GM12878 (cell line): Measurements from ENCODE around the gene IRF2BP1. TPM values are rescaled to one million over a fixed set of nuclear protein-coding genes. Genes with fewer than 3 reads are reported as not detected.

Experiments used
- ATAC-seq: fragments of 200-7000 bp; cut with Tn5 transposase; 3 replicates; pipeline ENCODE4 v1.9.1; 2020; ENCODE audit warnings: mild to moderate bottlenecking, moderate library complexity
- BruUV-seq: library from RNA; stranded (reverse); fragments of 400-500 nt; replicated peaks from 2 replicates; lab custom pipeline; 2021; lab: Mats Ljungman, UMichigan
- CTCF ChIA-PET: fragments of 300-600 bp; sonication (Branson Sonifier 250); formaldehyde crosslinking; extraction: SDS; loops from one replicate; lab custom pipeline; 2021; ENCODE audit warnings: inconsistent platforms; lab: Yijun Ruan, JAX
- POLR2A ChIA-PET: fragments of 350-600 bp; formaldehyde crosslinking; extraction: SDS; loops from one replicate; lab custom pipeline; 2021; ENCODE audit warnings: inconsistent platforms; lab: Charles Lee
- RAD21 ChIA-PET: fragments of 300-600 bp; sonication (Branson Sonifier 250); formaldehyde crosslinking; loops from one replicate; lab custom pipeline; 2023; ENCODE audit warnings: antibody characterized with exemption; ENCODE audit not compliant: unreplicated experiment; lab: Charles Lee
- SMC1A ChIA-PET: fragments of 300-600 bp; sonication (Branson Sonifier 250); formaldehyde crosslinking; loops from one replicate; lab custom pipeline; 2023; ENCODE audit not compliant: unreplicated experiment, uncharacterized antibody; lab: Charles Lee
- DNase-seq: peaks from one replicate; pipeline ENCODE4 v3.0.0-alpha.2; 2011; ENCODE audit warnings: low read depth, low spot score
- FAIRE-seq: peaks from 3 replicates; lab custom pipeline; 2011; peaks lifted over from hg19 to GRCh38; lab: Jason Lieb, UNC
- H2AFZ ChIP-seq: 2 replicates; pipeline ENCODE4 v1.6.0; 2011; ENCODE audit warnings: low read depth, low read length, control low read depth; ENCODE audit not compliant: control insufficient read depth
- H3K27ac ChIP-seq: 2 replicates; pipeline ENCODE4 v1.5.1; 2011; ENCODE audit warnings: control low read depth; ENCODE audit not compliant: control insufficient read depth, insufficient read depth
- H3K27me3 ChIP-seq, 2 experiments: replicated peaks in 1 of 2; 2 replicates each; pipeline versions ENCODE4 v1.6.0 to v1.6.1; 2011; ENCODE audit warnings: low read length in 1 of 2; ENCODE audit not compliant: control insufficient read depth in 2 of 2, insufficient read depth in 2 of 2
- H3K36me3 ChIP-seq, 2 experiments: 2 replicates each; pipeline ENCODE4 v1.5.1; 2011; ENCODE audit warnings: low read length in 1 of 2; ENCODE audit not compliant: control insufficient read depth in 2 of 2, insufficient read depth in 2 of 2
- H3K4me1 ChIP-seq: 2 replicates; pipeline ENCODE4 v1.6.1; 2011; ENCODE audit warnings: mild to moderate bottlenecking, low read length, moderate library complexity, mixed read lengths; ENCODE audit not compliant: control insufficient read depth, insufficient read depth
- H3K4me2 ChIP-seq: 2 replicates; pipeline ENCODE4 v1.6.0; 2011; ENCODE audit warnings: control low read depth; ENCODE audit not compliant: control insufficient read depth, insufficient read depth
- H3K4me3 ChIP-seq: fragments of 200-600 bp; sonication (generic); 2 replicates; pipeline ENCODE4 v1.5.1; 2016
- H3K79me2 ChIP-seq: 2 replicates; pipeline ENCODE4 v1.6.0; 2011; ENCODE audit warnings: low read length; ENCODE audit not compliant: control insufficient read depth, insufficient read depth
- H3K9ac ChIP-seq: 2 replicates; pipeline ENCODE4 v1.8.0; 2011; ENCODE audit warnings: low read length, control low read depth, mixed read lengths; ENCODE audit not compliant: control insufficient read depth, insufficient read depth
- H3K9me3 ChIP-seq: replicated peaks from 3 replicates; pipeline ENCODE4 v1.5.1; 2011; ENCODE audit warnings: mild to moderate bottlenecking, low read length; ENCODE audit not compliant: control insufficient read depth, insufficient read depth
- H4K20me1 ChIP-seq: 2 replicates; pipeline ENCODE4 v1.6.0; 2011; ENCODE audit not compliant: control insufficient read depth, insufficient read depth
- ATF7 ChIP-seq: fragments of 450-650 bp; IDR thresholded peaks from 2 replicates; pipeline ENCODE4 v1.6.1; 2016; ENCODE audit warnings: low read depth, mild to moderate bottlenecking
- HDAC6 ChIP-seq: fragments of 200-600 bp; sonication (generic); IDR thresholded peaks from one replicate; pipeline ENCODE4 v1.8.0; 2017; ENCODE audit warnings: antibody characterized with exemption; ENCODE audit not compliant: unreplicated experiment
- HDGF ChIP-seq: fragments of 450-650 bp; IDR thresholded peaks from 2 replicates; pipeline ENCODE4 v1.6.1; 2016; ENCODE audit warnings: antibody characterized with exemption
- IKZF1 ChIP-seq: fragments of 450-650 bp; conservative IDR thresholded peaks from 2 replicates; pipeline ENCODE4 v1.6.1; 2017; ENCODE audit warnings: antibody characterized with exemption, mild to moderate bottlenecking
- IKZF2 ChIP-seq, 2 experiments: fragments of 450-650 bp; IDR thresholded peaks; 2 replicates each; pipeline ENCODE4 v1.6.1; 2017; ENCODE audit warnings: mild to moderate bottlenecking in 2 of 2, moderate library complexity in 2 of 2
- JUND ChIP-seq: IDR thresholded peaks from 2 replicates; pipeline ENCODE4 v1.6.1; 2012; ENCODE audit warnings: low read depth, mild to moderate bottlenecking, low read length, improper control_type of control experiment, moderate library complexity
- KAT2A ChIP-seq: conservative IDR thresholded peaks from 2 replicates; pipeline ENCODE4 v1.6.1; 2011; ENCODE audit warnings: low read depth, low read length; ENCODE audit not compliant: control insufficient read depth
- MTA2 ChIP-seq: fragments of 450-650 bp; IDR thresholded peaks from 2 replicates; pipeline ENCODE4 v1.6.1; 2016; ENCODE audit warnings: low read depth, mild to moderate bottlenecking, moderate library complexity
- NBN ChIP-seq: fragments of 450-650 bp; IDR thresholded peaks from 2 replicates; pipeline ENCODE4 v1.6.1; 2016
- NR2C1 ChIP-seq: fragments of 450-650 bp; IDR thresholded peaks from 2 replicates; pipeline ENCODE4 v1.6.1; 2017; ENCODE audit warnings: antibody characterized with exemption, mild to moderate bottlenecking, moderate library complexity
- PML ChIP-seq: IDR thresholded peaks from 2 replicates; pipeline ENCODE4 v1.6.1; 2012; ENCODE audit warnings: low read length, inconsistent platforms
- POLR2AphosphoS2 ChIP-seq: IDR thresholded peaks from 2 replicates; pipeline ENCODE4 v1.6.1; 2011; ENCODE audit warnings: low read depth, mild to moderate bottlenecking, low read length, improper control_type of control experiment, moderate library complexity
- POU2F2 ChIP-seq: IDR thresholded peaks from 3 replicates; pipeline ENCODE4 v1.6.1; 2011; ENCODE audit warnings: low read depth, mild to moderate bottlenecking, low read length, borderline replicate concordance
- RAD51 ChIP-seq: fragments of 450-650 bp; IDR thresholded peaks from 2 replicates; pipeline ENCODE4 v1.6.1; 2016; ENCODE audit warnings: moderate library complexity, mild to moderate bottlenecking, inconsistent platforms
- RB1 ChIP-seq: fragments of 450-650 bp; formaldehyde crosslinking; IDR thresholded peaks from 2 replicates; pipeline ENCODE4 v1.6.1; 2017; ENCODE audit warnings: mild to moderate bottlenecking, borderline replicate concordance
- SRF ChIP-seq, 2 experiments: IDR thresholded peaks; 2 replicates each; pipeline ENCODE4 v1.6.1; 2011; ENCODE audit warnings: low read depth in 2 of 2, low read length in 2 of 2, mild to moderate bottlenecking in 1 of 2, moderate library complexity in 1 of 2
- TCF7 ChIP-seq: IDR thresholded peaks from 2 replicates; pipeline ENCODE4 v1.6.1; 2014; ENCODE audit warnings: antibody characterized with exemption, borderline replicate concordance
- YBX1 ChIP-seq: fragments of 450-650 bp; IDR thresholded peaks from 2 replicates; pipeline ENCODE4 v1.6.1; 2016; ENCODE audit warnings: antibody characterized with exemption
- WGBS: methylation state at CpG from one replicate; pipeline ENCODE4 v1.1.6; 2016; ENCODE audit warnings: low lambda C conversion rate; ENCODE audit not compliant: insufficient replicate concordance, insufficient coverage; ENCODE audit errors: missing lambda C conversion rate; 5-methylcytosine and 5-hydroxymethylcytosine counted together
- in situ Hi-C: fragments of 300-500 bp; cut with MboI; formaldehyde crosslinking; loops from 9 replicates; pipeline ENCODE4 v1.14.3; 2018; ENCODE audit warnings: mixed read lengths
- intact Hi-C: fragments of 100-400 bp; cut with micrococcal nuclease; formaldehyde crosslinking; loops from one replicate; pipeline ENCODE4 v1.14.2; 2022; ENCODE audit not compliant: unreplicated experiment
- polyA plus RNA-seq, 11 experiments: library from polyadenylated mRNA; depleted of rRNA in 4 of 11; unstranded in 6 of 11; stranded (reverse) in 5 of 11; fragments of >200 nt; fragmentation: Nextera tagmentation in 4 of 11; fragmentation: Illumina TruSeq in 1 of 11; extraction: Ambion mirVana in 4 of 11; extraction: Trizol in 1 of 11; gene quantifications; 1 replicate in 1 of 11; 2 replicates in 10 of 11; pipeline versions ENCODE4 v1.2.1 to v1.2.3, GENCODE V29; 2011 to 2016; ENCODE audit warnings: inconsistent platforms in 2 of 11, missing spikeins in 2 of 11, low read depth in 1 of 11
- total RNA-seq, 4 experiments: library from RNA; depleted of rRNA in 3 of 4; stranded (reverse); fragments of >200 nt in 3 of 4; fragmentation: Illumina TruSeq in 1 of 4; extraction: Trizol in 1 of 4; gene quantifications; 2 replicates each; pipeline versions ENCODE4 v1.2.1 to v1.2.3, GENCODE V29; 2013 to 2021
- TF ChIP-seq, protein P1 (sequence below): fragments of 450-650 bp; IDR thresholded peaks from 2 replicates; pipeline ENCODE4 v1.6.1; 2016; ENCODE audit warnings: mild to moderate bottlenecking
- TF ChIP-seq, protein P2 (sequence below): fragments of 450-650 bp; IDR thresholded peaks from 2 replicates; pipeline ENCODE4 v1.6.1; 2016; ENCODE audit warnings: mild to moderate bottlenecking

IRF2BP1 gene
- total and polyA plus RNA-seq, 10 of the 15 experiments (the other 5 are each of a cell fraction or from before 2014, with no cell fraction given) = 0.31 to 24.4 (median 4.4) TPM

DNA sequence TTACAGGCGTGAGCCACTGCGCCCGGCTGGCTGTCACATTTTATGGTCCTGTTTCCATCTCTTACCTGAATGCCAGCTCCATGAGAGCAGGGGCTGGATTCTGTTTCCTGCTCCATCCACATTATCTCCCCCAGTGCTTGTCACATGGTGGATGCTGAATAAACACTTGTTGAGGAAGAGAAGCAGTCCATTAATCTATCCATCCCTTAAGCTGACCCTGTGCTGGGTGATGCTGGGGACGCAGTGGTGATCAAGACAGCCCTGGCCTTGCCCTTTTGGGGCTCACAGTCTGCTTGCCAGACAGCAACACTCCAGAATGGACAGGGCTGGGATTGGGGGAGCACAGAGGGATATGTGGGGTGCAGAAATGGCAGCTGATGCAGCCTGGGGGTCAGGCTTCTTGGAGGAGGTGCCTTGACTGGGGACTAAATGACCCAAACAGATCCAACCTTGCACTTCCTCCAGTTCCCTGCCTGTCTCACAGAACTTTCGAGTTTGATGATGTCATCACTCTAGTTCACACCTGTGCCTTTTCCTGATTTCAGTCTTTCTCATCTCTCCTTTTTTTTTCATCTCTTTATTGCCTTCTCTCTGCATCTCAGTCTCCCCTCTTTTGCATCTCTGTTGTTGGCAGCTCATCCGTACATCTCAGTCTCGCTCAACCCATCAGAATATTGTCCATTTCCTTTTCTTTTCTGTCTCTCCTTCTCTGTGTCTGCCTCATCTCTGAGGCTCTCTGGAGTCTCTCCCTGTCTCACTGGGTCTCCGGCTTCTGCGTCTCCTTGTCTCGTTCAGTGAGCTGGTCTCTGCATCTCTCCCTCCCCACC, 4.6 kb downstream of the IRF2BP1 start:
- no TSS peak for BruUV-seq
- Histone ChIP-seq H2AFZ (no peak overlapping the region), H3K27me3 (no peaks in the 10 kb centered on the region)
- CTCF ChIA-PET = interaction anchor here (0.9 to 9.1 kb wide), 11 partner anchors 11 to 164 kb away, joined by 3 to 194 read pairs (median 4); partner anchors contain the start of genes FOXA3, MYPOP, SIX5 and SYMPK
- TF ChIP-seq ATF7 (peak; percentile 99), HDAC6 (no peak), HDGF (0 out of 2 replicates have a peak, but pooled peaks have one; percentile 77), POLR2AphosphoS2 (no peak), MTA2 (peak; percentile 30; the same call in 1 of the 2 replicates), RB1 (no peak), IKZF2 (IDR thresholded peaks at IDR 0.05) (peak in 1 of 2 experiments; percentile 43; a peak in 3 of 4 replicates), PML (no peak), NR2C1 (no peak), KAT2A (no peak), POU2F2 (no peak), RAD51 (no peak), JUND (0 out of 2 replicates have a peak, but pooled peaks have one; percentile 9), TCF7 (no peak), YBX1 (0 out of 2 replicates have a peak, but pooled peaks have one; percentile 55), NBN (peak; percentile 81), IKZF1 (peak; percentile 52; the same call in 1 of the 2 replicates), SRF (IDR thresholded peaks at IDR 0.05; ENCODE audit: low read depth in 2 of 2, low read length in 2 of 2) (no peak)
- TF ChIP-seq, protein P1, sequence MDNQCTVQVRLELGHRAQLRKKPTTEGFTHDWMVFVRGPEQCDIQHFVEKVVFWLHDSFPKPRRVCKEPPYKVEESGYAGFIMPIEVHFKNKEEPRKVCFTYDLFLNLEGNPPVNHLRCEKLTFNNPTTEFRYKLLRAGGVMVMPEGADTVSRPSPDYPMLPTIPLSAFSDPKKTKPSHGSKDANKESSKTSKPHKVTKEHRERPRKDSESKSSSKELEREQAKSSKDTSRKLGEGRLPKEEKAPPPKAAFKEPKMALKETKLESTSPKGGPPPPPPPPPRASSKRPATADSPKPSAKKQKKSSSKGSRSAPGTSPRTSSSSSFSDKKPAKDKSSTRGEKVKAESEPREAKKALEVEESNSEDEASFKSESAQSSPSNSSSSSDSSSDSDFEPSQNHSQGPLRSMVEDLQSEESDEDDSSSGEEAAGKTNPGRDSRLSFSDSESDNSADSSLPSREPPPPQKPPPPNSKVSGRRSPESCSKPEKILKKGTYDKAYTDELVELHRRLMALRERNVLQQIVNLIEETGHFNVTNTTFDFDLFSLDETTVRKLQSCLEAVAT = peak; percentile 44; the same call in 1 of the 2 replicates
- TF ChIP-seq, protein P2, sequence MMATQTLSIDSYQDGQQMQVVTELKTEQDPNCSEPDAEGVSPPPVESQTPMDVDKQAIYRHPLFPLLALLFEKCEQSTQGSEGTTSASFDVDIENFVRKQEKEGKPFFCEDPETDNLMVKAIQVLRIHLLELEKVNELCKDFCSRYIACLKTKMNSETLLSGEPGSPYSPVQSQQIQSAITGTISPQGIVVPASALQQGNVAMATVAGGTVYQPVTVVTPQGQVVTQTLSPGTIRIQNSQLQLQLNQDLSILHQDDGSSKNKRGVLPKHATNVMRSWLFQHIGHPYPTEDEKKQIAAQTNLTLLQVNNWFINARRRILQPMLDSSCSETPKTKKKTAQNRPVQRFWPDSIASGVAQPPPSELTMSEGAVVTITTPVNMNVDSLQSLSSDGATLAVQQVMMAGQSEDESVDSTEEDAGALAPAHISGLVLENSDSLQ = peak; percentile 34
- TF ChIP-seq, all 136 proteins: peak for 10
- WGBS = 67% methylated on average over 10 of the region's 10 CpGs
- POLR2A ChIA-PET = interaction anchor here (0.7 to 9.0 kb wide), 10 partner anchors 9 to 367 kb away, joined by 3 to 178 read pairs (median 8); partner anchors contain the start of genes CCDC61, DMWD, FOXA3 and MYPOP
- SMC1A ChIA-PET = interaction anchor here (0.5 to 6.0 kb wide), 5 partner anchors 14 to 658 kb away, joined by 3 to 98 read pairs (median 7); partner anchors contain the start of genes FOXA3, MYPOP, SIX5 and SYMPK
- peaks cover 10% of the 10 kb centered on the region for H3K79me2 ChIP-seq
- in situ Hi-C loops (no loop called here), intact Hi-C loops (no loop called here)
- ATAC-seq = no peak
- peaks cover 30% of the 10 kb centered on the region for H3K4me1 ChIP-seq
- FAIRE-seq = peak; percentile 56
- no peak overlapping the region for H3K27ac ChIP-seq
- H3K9me3 ChIP-seq = no peaks in the 10 kb centered on the region
- no peak overlapping the region; the same call in 1 of the 2 replicates for H3K4me2 ChIP-seq
- peaks cover 0 to 1% of the 10 kb centered on the region in 2 experiments; a peak in 1 of 4 replicates for H3K36me3 ChIP-seq
- no peak for DNase-seq
- RAD21 ChIA-PET = interaction anchor here (0.8 to 7.6 kb wide), 7 partner anchors 11 to 174 kb away, joined by 3 to 159 read pairs (median 9); partner anchors contain the start of genes FOXA3, MYPOP, SIX5 and SYMPK
- H3K9ac ChIP-seq = no peak overlapping the region
- H4K20me1 ChIP-seq = no peaks in the 10 kb centered on the region
- H3K4me3 ChIP-seq = no peak overlapping the region
